Germinal center (tissue), 1 donor: ENCODE results near the gene TACR1.
"Not testable (repeated sequence)": the region's sequence is repeated elsewhere in the genome, so short reads cannot be mapped to it uniquely, and the experiment has no call there.

Source experiments
- DNase-seq: peaks from one replicate; pipeline ENCODE4 v3.0.0; 2012; ENCODE audit warnings: mixed read lengths, low spot score

Gene TACR1

GRCh38 chr2:75199428-75200011 lies at the start of gene TACR1:
TSS of gene TACR1 (minus strand) at chr2:75199520. CDS start at chr2:75198934, 586 bp downstream.
- peak; percentile 32 for DNase-seq

- not testable (repeated sequence) for DNase-seq
These were observed 49.3 kb upstream of the TACR1 start for GRCh38 chr2:75248581-75248980.

- no peak for DNase-seq
These were observed 47.3 kb upstream of the TACR1 start for GRCh38 chr2:75246441-75247167.

GRCh38 chr2:75243219-75243618 lies 43.9 kb upstream of the TACR1 start:
- no peak for DNase-seq

- no peak for DNase-seq
These were observed 42.4 kb upstream of the TACR1 start for GRCh38 chr2:75241696-75242095.

- DNase-seq: no peak
These were observed 39.5 kb upstream of the TACR1 start for GRCh38 chr2:75238670-75239330.

GRCh38 chr2:75237296-75237695 lies 38.0 kb upstream of the TACR1 start:
- DNase-seq: no peak

- DNase-seq: no peak
These were observed 34.6 kb upstream of the TACR1 start for GRCh38 chr2:75233965-75234364.

- DNase-seq: no peak
These were observed 27.3 kb upstream of the TACR1 start for GRCh38 chr2:75226617-75227016.

GRCh38 chr2:75226099-75226498 lies 26.8 kb upstream of the TACR1 start:
- DNase-seq: no peak

- DNase-seq: no peak
These were observed 25.3 kb upstream of the TACR1 start for GRCh38 chr2:75224636-75225094.

- DNase-seq: no peak
These were observed 23.2 kb upstream of the TACR1 start for GRCh38 chr2:75222527-75222926.

GRCh38 chr2:75221862-75222261 lies 22.5 kb upstream of the TACR1 start:
- DNase-seq: no peak

- not testable (repeated sequence) for DNase-seq
These were observed 19.9 kb upstream of the TACR1 start for GRCh38 chr2:75219213-75219612.

- no peak for DNase-seq
These were observed 12.0 kb upstream of the TACR1 start for GRCh38 chr2:75211266-75211770.

- no peak for DNase-seq
These were observed 11.1 kb upstream of the TACR1 start for GRCh38 chr2:75210409-75210808.

- DNase-seq: no peak
These were observed 9.4 kb upstream of the TACR1 start for GRCh38 chr2:75208738-75209137.

- no peak for DNase-seq
These were observed 5.5 kb upstream of the TACR1 start for GRCh38 chr2:75204833-75205232.

- no peak for DNase-seq
These were observed 3.0 kb upstream of the TACR1 start for GRCh38 chr2:75202359-75202758.

GRCh38 chr2:75200140-75201096 lies 1.1 kb upstream of the TACR1 start:
- DNase-seq: no peak

- DNase-seq: no peak
These were observed 4.1 kb downstream of the TACR1 start for GRCh38 chr2:75195076-75195691.
